Erythroblast (primary cell): Measurements from ENCODE around the gene ZNF438.

Source experiments
- GATA1 ChIP-seq: IDR thresholded peaks from 2 replicates; pipeline ENCODE4 v1.6.1; 2011; ENCODE audit warnings: low read depth, mild to moderate bottlenecking, control low read depth, low read length, moderate library complexity
- POLR2A ChIP-seq: IDR thresholded peaks from 2 replicates; pipeline ENCODE4 v1.6.1; 2011; ENCODE audit warnings: mild to moderate bottlenecking, low read length

- TF ChIP-seq POLR2A (no peak), GATA1 (no peak)
Observed at GRCh38 chr10:30959836-30960210, 71.8 kb downstream of the ZNF438 start.
